GM19372 (cell line): ENCODE measurements around the gene DISC1.
"Not testable (repeated sequence)": the region's sequence is repeated elsewhere in the genome, so short reads cannot be mapped to it uniquely, and the experiment has no call there.

Source experiments
- ATAC-seq: cut with Tn5 transposase; IDR thresholded peaks from one replicate; pipeline ENCODE4 v1.9.1; 2021; ENCODE audit warnings: mild to moderate bottlenecking, low read depth, moderate library complexity; ENCODE audit not compliant: unreplicated experiment

Gene DISC1

DNA sequence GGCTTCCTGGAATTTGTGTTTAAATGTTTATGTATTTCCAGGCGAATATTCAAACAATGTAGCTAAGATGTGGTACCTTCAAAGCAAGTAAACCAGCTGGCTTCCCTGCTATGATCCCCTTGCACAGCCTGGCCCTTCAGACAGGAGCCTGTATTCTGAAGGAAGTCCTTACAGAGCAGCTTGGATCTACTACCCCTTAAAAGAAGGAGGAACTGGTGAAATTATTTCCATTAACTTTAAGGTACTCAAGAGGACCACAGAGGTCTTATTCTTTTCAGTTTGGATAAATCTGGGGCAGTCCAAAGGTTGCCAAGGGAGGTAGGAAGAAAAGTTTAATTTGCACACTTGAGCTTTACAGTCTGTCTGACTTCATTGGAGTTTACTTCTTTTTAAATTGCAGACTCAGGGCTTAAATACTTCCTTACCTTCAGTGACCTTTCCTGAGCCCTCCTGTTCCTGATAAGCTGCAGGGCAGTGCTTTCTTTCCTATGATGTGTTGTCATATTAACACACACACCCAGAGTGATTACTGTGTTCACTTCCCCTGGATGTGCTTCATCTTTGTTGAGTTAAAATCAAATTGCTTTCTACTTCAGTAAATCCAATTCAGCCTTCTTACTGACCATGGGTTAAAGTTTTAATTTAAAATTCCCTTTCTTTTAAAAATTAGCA, 40.5 kb downstream of the DISC1 start:
- no peak for ATAC-seq

DNA sequence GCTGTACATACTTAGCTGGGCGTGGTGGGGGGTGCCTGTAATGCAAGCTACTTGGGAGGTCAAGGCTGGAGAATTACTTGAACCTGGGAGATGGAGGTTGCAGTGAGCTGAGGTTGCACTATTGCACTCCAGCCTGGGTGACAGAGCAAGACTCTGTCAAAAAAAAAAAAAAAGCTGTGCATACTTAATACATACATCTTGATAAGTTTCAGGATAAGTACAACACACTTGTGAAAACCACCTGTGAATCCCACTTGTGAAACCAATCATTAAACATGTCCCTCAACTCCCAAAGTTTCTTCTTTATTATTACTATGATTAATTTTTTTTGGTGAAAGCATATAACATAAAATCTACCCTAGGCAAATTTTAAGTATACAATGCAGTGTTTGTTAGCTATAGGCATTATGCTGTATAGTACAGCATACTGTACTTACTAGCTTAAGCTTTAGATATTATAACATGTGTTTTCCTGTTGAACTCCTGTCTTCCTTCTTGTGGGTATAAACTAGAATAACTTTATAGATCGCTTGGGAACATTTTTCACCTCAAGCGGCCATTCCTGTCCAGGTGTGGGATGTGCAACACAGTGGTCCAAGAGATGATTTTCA, 41.4 kb downstream of the DISC1 start:
- no peak for ATAC-seq

DNA sequence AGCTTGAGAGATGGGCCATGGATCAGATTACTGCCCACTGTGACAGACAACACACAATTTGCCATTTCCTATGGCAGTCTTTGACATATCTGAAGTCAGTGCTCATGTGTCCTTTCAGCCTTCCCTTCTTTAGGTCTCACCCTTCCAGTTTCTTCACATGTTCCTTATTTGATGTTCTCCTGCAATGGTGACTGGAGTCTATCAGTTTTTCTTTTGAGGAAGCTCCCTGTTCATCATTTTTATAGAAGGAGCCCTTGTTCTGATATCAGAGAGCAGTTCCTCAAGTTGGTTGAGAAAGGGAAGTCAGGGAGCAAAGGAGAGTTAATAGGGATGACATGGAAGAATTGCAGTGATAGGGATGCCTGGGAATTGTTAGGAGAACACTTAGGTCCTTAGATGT, 42.2 kb downstream of the DISC1 start:
- no peak for ATAC-seq

DNA sequence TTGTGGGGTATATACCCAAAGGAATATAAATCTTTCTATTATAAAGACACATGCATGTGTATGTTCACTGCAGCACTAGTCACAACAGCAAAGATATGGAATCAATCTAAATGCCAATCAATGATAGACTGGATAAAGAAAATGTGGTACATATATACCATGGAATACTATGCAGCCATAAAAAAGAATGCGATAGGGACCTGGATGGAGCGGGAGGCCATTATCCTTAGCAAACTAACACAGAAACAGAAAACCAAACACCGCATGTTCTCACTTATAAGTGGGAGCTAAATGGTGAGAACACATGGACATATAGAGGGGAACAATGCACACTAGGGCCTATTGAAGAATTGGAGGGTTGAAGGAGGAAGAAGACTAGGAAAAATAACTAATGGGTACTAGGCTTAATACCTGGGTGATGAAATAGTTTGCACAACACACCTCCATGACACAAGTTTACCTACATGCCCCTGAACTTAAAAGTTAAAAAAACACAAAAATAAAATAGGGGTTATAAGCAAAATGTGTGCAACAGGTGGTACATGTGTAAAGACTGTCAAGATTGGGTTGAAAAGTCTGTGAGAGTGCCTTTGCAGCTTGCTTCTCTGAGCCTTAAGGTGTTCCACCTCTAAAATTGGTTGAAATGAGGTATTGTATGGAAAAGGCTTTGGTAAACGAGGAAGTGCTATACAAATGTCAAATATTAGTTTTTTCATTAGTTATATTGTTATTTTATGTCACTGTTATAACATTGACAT, 43.5 kb downstream of the DISC1 start:
- not testable (repeated sequence) for ATAC-seq

DNA sequence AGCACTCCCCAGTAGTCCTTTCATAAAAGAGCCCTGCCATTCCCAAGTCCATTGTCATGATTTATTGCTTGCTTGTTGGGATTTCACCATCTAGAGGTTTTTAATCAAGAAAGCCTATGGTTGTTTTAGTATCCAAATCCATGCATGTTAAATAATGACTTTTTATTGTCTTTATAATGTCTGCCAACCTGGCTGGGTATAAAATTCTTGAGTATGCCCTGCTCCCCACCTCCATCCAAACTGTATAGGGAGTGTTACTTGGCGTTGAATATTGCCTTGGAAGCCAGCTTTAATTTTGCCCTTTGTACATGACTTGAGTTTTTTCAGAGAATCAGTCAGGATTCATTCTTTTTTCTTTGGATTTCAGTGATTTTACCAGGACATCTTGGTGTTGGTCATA, 44.2 kb downstream of the DISC1 start:
- no peak for ATAC-seq

DNA sequence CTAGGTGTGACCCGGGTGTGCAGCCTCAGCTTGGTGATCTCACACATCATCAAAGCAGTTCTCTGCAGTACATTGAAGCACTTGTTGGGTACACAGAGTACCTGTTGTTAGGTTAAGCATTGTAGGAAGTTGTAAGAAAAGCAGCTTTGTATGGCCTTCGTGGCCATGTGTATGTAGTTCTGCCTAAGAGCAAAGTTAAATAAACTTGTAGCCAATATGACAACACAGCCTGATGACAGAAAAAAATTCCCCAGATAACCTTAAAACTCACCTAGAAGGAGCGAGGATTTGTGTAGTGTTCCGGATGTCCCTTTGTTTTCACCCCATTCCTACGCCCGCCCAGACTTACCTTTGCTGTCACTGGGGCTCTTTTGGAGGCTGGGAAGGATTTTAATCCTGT, 48.0 kb downstream of the DISC1 start:
- no peak for ATAC-seq

DNA sequence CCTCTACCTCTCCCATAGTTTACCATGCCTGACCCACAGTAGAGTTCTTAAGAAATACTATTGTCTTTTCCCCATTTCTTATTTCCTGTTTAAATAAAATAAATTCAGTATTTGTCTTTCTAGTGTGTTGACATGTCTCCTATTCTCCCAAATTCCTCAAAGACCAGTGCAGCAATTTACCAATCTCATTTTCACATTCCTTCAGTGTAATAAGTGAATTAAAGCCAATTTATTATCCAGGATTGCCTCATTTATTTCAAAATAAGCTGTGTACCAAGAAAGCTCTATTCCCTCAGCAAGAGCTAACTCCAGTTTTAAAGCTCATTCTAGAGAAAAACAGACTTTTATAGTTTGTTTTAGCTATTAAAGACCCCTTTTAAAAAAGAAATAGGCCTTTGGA, 49.9 kb downstream of the DISC1 start:
- no peak for ATAC-seq

DNA sequence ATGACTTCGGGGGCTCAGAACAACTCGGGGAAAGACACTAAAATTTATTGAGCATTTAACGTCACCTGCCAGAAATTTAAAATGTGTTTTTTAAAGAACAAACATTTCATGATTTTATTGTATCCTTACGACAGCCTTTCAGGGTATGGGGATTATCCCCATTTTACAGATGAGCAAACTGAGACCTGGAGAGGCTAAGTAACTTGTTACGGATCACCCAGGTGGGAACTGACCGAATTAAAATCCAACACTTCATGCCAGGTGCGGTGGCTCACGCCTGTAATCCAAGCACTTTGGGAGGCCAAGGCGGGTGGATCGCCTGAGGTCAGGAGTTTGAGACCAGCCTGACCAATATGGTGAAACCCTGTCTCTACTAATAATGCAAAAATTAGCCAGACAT, 50.9 kb downstream of the DISC1 start:
- no peak for ATAC-seq

DNA sequence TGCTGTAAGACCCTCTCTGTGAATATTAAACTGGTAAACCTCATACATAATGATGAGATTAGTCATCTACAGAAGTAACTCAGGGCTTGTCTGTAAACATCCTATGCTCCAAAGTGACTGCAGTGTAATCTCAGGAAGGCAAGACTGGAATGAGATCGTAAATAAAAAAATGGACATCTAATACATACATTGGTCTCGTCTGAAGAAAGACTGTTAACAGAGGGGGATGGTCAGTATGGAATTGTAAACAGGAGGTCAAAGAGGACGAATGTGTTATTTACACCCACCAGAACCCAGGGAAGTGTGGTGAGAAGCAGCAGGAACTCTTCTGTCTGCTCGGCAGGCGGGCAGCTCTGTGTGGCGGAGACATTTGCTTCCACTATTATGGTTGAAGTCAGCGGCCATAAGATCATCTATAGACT, 51.4 kb downstream of the DISC1 start:
- no peak for ATAC-seq

DNA sequence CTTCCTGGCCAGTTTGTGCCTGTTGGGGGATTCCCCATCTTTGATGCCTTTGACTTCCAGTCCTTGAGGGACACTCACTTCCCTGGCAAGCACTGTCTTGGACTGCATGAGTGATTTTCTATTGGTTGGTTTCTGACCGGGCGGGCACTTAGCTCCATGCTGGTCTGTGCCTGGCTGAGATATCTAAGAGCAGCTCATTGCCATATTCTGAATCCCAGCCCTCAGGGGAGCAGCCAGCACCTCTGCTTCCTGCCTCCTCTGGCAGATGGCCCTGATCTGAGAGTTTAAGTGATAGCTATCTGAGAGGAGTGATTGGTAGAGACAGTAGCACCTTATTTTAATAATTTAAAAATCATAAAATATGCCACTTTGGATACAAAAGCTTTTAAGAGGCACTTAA, 52.5 kb downstream of the DISC1 start:
- no peak for ATAC-seq

DNA sequence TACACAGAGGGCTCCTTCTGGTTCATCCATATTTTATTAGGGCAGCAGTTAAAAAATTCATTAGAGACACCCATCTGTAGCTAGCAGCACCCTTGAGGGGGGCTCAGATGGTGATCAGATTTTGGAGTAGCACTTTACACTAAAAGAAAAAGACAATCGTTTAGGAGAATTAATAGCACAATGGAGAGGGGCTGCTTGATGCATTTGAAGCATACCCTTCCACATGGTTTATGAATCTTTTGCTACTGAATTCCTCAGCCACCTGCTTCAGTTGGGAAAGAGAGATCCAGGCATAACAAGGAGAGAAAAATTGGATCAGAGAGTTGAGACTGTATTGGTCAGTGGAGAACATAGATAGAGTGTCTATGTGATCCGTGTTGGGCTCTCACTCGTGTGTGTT, 54.4 kb downstream of the DISC1 start:
- ATAC-seq = no peak

DNA sequence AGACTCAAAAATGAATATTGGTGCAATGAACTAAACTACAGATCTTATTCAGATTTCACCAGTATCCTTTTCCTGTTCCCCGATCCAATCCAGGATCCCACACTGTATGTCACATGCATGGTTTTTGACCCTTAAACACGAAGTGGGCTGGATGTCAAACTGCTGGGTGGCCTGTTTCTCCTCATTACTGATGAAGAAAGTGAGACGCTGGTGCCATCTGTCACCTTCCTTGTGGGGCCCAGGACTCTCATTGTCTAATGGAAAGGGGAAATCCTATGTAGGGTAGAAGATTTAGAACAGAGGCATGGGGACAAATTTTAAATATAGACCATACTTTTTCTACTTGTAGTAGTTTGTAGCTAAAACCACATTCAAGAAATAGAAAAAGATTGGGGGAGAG, 56.2 kb downstream of the DISC1 start:
- ATAC-seq = no peak

DNA sequence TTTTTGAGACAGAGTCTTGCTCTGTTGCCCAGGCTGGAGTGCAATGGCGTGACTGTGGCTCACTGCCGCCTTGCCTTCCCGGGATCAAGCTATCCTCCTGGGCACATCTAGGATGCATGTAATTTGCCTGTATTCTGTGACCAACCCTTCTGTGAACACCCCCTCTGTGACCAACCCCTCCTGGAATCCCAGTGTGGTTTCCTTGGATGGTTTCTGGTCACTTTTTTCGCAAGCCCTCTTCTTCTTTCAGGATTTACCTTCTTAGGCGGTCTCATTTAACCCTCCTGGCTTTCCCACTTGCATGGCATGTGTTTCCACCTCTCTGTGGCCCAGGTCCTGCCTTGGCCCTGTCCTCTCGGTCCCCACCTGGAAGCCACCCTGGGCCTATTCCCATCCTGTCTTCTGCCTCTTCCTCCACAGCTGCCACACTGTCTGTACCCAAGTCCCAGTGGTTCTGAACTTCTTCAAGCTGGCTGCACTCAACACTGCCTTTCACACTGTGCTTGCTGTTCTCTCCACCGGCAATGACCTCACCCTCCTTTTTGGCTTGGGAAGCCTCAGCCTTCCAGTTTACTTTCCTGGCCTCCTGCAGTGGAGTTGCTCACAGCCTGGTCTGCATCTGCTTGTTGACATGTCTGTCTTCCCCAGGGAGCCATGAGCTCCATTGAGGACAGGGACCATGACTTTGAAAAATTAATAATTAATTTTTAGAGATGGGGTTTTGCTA, 57.0 kb downstream of the DISC1 start:
- ATAC-seq = no peak

DNA sequence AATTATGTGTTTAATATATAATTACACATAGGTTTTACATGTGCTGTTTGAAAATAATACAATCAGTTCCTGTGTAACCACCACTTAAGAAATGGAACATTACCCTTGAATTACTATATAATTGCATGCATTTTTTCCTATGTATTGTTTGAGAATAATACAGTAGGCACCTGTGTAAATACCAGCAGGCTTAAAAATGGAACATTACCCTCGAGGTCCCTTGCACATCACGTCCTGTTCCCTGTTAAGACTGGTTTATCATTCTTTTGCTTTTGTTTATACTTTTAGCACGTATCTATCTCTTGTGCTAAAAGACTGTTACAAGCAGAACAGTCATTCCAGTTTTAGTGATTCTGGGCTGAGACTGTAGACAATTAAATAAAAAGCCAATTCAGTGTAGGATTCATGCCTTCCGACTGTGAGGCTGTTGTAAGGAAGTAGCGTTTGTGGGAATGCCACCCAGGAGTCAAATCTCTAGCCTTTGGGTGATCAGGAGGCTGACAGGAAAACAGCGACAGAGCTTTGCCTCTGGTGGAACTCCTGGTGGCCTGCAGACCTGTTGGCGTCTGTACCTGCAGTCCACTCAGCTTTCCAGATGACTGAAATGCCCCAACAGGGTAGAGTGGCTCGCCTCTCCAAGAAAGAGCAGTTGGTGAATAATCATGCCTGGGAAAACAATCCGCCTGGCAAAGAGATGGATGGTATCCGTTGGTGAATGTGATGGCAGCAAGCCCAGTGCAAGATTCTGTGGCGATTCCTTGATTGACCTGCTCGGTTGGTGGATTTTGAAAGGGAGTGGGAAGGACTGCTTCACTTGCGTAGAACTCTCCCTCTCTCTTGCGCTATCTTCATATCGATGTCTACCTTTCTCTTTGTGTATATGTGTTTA, 58.0 kb downstream of the DISC1 start:
- no peak for ATAC-seq

DNA sequence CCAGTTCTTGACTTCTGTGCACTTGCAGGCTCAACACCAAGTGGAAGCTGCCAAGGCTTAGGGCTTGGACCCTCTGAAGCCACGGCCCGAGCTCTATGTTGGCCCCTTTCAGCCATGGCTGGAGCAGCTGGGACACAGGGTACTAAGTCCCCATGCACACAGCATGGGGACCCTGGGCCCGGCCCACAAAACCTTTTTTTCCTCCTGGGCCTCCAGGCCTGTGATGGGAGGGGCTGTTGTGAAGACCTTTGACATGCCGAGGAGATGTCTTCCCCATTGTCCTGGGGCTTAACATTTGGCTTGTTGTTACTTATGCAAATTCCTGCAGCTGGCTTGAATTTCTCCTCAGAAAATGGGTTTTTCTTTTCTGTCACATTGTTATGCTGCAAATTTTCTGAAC, 59.8 kb downstream of the DISC1 start:
- ATAC-seq = no peak

DNA sequence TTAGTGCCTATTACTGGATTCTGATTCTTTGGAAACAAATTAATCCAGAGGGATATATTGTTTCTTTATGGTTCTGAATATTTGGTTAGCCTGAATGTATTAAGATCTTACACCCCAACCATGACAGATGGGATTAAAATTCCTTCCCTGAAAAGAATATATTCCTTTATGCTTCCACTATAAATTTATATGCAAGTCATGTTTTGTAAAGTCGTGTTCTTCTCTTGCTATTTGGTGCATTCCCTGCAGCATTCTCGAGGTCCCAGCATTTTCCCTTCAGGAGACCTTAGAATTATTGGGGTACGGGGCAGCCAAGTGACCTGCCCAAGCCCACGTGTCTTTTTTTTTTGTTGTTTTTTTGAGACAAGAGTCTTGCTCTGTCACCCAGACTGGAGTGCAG, 62.4 kb downstream of the DISC1 start:
- ATAC-seq = no peak

DNA sequence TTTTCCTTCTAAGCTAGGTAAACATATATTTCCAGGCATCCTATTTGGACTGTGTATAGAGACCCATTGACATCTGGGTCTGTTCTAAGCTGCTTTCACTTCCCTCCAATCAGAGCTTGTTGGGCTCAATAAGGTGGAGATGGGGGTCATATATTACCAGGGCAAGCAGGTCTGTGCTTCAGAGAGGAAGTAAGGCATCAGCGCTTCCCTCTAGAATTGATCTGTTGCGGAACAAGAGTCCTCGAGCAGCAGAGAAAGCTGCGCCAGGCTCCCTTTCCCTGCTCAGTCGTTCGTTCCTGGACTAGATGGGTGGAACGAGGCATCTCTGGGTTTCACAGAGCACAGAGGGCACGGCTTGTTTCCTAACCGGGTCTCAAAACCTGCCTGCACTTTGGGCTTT, 63.5 kb downstream of the DISC1 start:
- ATAC-seq = no peak

DNA sequence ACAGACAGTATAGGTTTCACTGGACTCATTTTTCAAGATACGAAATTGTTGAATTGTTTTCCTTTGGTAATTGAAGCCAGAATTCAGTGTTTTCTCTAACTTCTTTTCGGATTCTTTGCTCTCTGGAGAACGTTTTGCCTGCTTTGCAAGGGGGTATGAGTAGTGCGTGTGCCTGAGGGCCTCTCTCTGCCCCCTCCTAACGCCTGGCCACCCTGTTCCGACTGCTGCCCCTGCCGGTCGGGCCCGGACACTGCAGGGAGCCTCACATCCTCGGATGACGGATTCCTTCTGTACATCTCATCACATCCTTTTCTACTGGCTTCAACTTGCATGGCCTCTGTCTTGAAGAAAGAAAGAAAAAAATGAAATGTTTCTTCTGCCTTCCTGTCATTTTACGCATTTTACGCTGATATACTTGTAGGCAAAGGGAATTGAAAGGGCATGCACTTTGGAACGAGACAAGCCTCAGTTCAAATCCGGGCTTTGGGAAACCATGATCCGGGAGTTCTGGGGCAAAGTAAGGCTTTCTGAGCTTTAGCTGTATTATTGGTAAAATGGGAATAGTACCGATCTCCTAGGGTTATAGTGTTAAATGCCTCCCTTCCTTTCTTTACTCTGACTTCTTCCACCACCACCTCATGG, 65.1 kb downstream of the DISC1 start:
- ATAC-seq = no peak

DNA sequence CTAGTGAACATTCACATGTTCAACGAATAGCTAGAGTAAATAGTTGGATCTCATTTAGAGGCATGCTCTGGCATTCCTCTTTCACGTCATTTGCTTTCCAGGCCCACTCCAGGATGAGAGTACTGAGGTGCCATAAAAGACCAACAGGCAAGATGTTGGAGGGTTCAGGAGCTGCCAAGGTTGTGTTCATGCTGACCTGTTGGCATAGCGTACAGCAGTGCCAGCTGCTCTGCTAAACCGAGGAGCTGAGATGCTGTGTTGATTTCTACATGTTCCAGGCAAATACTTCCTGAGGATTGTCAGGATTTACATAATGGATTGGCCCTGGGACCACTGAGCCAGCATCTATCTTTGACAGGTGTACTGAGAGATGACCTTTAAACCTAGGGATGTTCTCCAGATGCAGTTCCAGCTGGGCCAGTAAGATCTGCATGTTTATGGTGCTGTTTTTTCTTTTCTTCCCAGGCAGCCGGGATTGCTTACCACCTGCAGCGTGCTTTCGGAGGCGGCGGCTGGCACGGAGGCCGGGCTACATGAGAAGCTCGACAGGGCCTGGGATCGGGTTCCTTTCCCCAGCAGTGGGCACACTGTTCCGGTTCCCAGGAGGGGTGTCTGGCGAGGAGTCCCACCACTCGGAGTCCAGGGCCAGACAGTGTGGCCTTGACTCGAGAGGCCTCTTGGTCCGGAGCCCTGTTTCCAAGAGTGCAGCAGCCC, 66.9 kb downstream of the DISC1 start:
- no peak for ATAC-seq
